Neural cell (in vitro differentiated cells): ENCODE data around the gene MCC. TPM values are rescaled to one million over a fixed set of nuclear protein-coding genes. Genes with fewer than 3 reads are reported as not detected.
A peak's percentile ranks its signal among the peaks of the same experiment; 100 is the strongest.

ENCODE experiments used
- H2AFZ ChIP-seq: fragments of 200-600, 300-800 bp; sonication (generic), shearing (Covaris generic); 2 replicates; pipeline ENCODE4 v1.6.0; 2014; ENCODE audit warnings: low read depth, mild to moderate bottlenecking, antibody characterized with exemption, low read length, moderate library complexity
- H3F3A ChIP-seq: fragments of 200-600 bp; shearing (Covaris generic); 2 replicates; pipeline ENCODE4 v1.6.1; 2016; ENCODE audit warnings: mild to moderate bottlenecking, moderate library complexity, mixed read lengths, antibody characterized with exemption, low read length; ENCODE audit not compliant: insufficient read depth, poor library complexity, severe bottlenecking
- H3K27ac ChIP-seq: fragments of 200-600, 300-800 bp; sonication (generic), shearing (Covaris generic); 2 replicates; pipeline ENCODE4 v1.5.1; 2014; ENCODE audit warnings: mild to moderate bottlenecking, low read length, moderate library complexity
- H3K27me3 ChIP-seq: fragments of 300-800, 200-600 bp; sonication (generic), shearing (Covaris generic); 2 replicates; pipeline ENCODE4 v1.6.0; 2014; ENCODE audit warnings: mild to moderate bottlenecking, low read depth, low read length, moderate library complexity; ENCODE audit not compliant: insufficient read depth
- H3K36me3 ChIP-seq: fragments of 300-800, 200-600 bp; sonication (generic), shearing (Covaris generic); 2 replicates; pipeline ENCODE4 v1.5.1; 2014; ENCODE audit warnings: mild to moderate bottlenecking, antibody characterized with exemption, low read length, moderate library complexity; ENCODE audit not compliant: insufficient read depth
- H3K4me2 ChIP-seq: fragments of 300-800, 200-600 bp; sonication (generic), shearing (Covaris generic); 2 replicates; pipeline ENCODE4 v1.6.0; 2014; ENCODE audit warnings: mild to moderate bottlenecking, low read length
- H3K4me3 ChIP-seq: fragments of 300-800, 200-600 bp; sonication (generic), shearing (Covaris generic); 2 replicates; pipeline ENCODE4 v1.5.1; 2014; ENCODE audit warnings: mild to moderate bottlenecking, low read length, moderate library complexity
- H3K79me2 ChIP-seq: fragments of 200-600 bp; shearing (Covaris generic); replicated peaks from 2 replicates; pipeline ENCODE4 v1.6.0; 2014; ENCODE audit warnings: mild to moderate bottlenecking, low read length, moderate library complexity; ENCODE audit not compliant: insufficient read depth
- H3K9ac ChIP-seq: fragments of 300-800, 200-600 bp; sonication (generic), shearing (Covaris generic); 2 replicates; pipeline ENCODE4 v1.6.1; 2016; ENCODE audit warnings: mild to moderate bottlenecking, low read length, mixed read lengths
- H3K9me2 ChIP-seq: fragments of 200-600 bp; shearing (Covaris generic); 2 replicates; pipeline ENCODE4 v1.6.1; 2016; ENCODE audit warnings: mild to moderate bottlenecking, low read length, mixed read lengths; ENCODE audit not compliant: insufficient read depth
- H3K9me3 ChIP-seq: fragments of 200-600, 300-800 bp; sonication (generic), shearing (Covaris generic); 2 replicates; pipeline ENCODE4 v1.6.1; 2016; ENCODE audit warnings: mild to moderate bottlenecking, mixed run types, low read length, moderate library complexity, mixed read lengths
- H4K20me1 ChIP-seq: fragments of 200-600 bp; shearing (Covaris generic); 2 replicates; pipeline ENCODE4 v1.6.1; 2016; ENCODE audit warnings: mild to moderate bottlenecking, mixed run types; ENCODE audit not compliant: insufficient read depth
- EP300 ChIP-seq: fragments of 450-650 bp; conservative IDR thresholded peaks from 2 replicates; pipeline ENCODE4 v1.6.1; 2014; ENCODE audit warnings: antibody characterized with exemption, mild to moderate bottlenecking, moderate library complexity; ENCODE audit not compliant: poor library complexity, severe bottlenecking
- EZH2 ChIP-seq: fragments of 200-600, 300-800 bp; shearing (Covaris generic), sonication (generic); IDR thresholded peaks from 2 replicates; pipeline ENCODE4 v1.6.1; 2014; ENCODE audit warnings: antibody characterized with exemption, low read length, borderline replicate concordance, mild to moderate bottlenecking; ENCODE audit not compliant: insufficient read depth, poor library complexity, severe bottlenecking
- MXI1 ChIP-seq: fragments of 450-650 bp; conservative IDR thresholded peaks from 2 replicates; pipeline ENCODE4 v1.6.1; 2014; ENCODE audit warnings: antibody characterized with exemption, mild to moderate bottlenecking; ENCODE audit not compliant: poor library complexity, severe bottlenecking
- POLR2AphosphoS5 ChIP-seq: IDR thresholded peaks from 2 replicates; pipeline ENCODE4 v1.6.1; 2012
- RAD21 ChIP-seq: fragments of 450-650 bp; conservative IDR thresholded peaks from 2 replicates; pipeline ENCODE4 v1.6.1; 2014; ENCODE audit warnings: antibody characterized with exemption, mild to moderate bottlenecking, moderate library complexity
- SMC3 ChIP-seq: fragments of 450-650 bp; conservative IDR thresholded peaks from 2 replicates; pipeline ENCODE4 v1.6.1; 2014; ENCODE audit warnings: antibody characterized with exemption, mild to moderate bottlenecking, moderate library complexity; ENCODE audit not compliant: poor library complexity
- TAF1 ChIP-seq: IDR thresholded peaks from 2 replicates; pipeline ENCODE4 v1.6.1; 2012; ENCODE audit warnings: low read depth
- polyA plus RNA-seq: library from polyadenylated mRNA; depleted of rRNA; stranded (reverse); fragments of >200 nt; gene quantifications from 2 replicates; pipeline ENCODE4 v1.2.3, GENCODE V29; 2014
- TF ChIP-seq, protein P1 (sequence below): IDR thresholded peaks from 2 replicates; pipeline ENCODE4 v1.6.1; 2012; ENCODE audit warnings: borderline replicate concordance
- TF ChIP-seq, protein P2 (sequence below): fragments of 450-650 bp; IDR thresholded peaks from 2 replicates; pipeline ENCODE4 v1.5.1; 2014; ENCODE audit warnings: antibody characterized with exemption, mild to moderate bottlenecking, moderate library complexity; ENCODE audit not compliant: poor library complexity, severe bottlenecking

The MCC gene
- polyA plus RNA-seq, 1 donor from 2014 or later: 2.2 TPM

DNA sequence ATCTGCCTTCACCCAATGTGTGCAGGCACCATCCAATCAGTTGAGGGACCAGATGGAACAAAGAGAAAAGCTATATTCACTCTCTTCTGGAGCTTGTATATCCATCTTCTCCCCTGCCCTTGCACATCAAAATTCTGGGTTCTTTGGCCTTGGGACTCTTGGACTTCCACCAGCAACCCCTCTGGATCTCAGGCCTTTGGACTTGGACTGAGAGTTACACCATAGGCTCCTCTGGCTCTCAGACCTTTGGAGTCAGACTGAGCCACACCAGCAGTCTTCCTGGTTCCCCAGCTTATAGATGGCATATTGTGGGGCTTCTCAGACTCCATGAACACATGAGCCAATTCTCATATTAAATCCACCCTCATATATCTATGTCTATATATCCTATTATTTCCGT lies 126.6 kb downstream of the MCC start:
- H3K27me3 ChIP-seq: no peaks in the 10 kb centered on the region
- no peaks in the 10 kb centered on the region for H4K20me1 ChIP-seq
- H3K79me2 ChIP-seq: no peaks in the 10 kb centered on the region
- H3K9ac ChIP-seq: no peak overlapping the region
- no peak overlapping the region for H3K4me2 ChIP-seq
- no peaks in the 10 kb centered on the region for H3K9me3 ChIP-seq
- no peak overlapping the region for H2AFZ ChIP-seq
- H3K36me3 ChIP-seq: no peaks in the 10 kb centered on the region
- H3K27ac ChIP-seq: no peak overlapping the region
- no peak overlapping the region for H3K4me3 ChIP-seq
- no peak for TF ChIP-seq TAF1
- TF ChIP-seq EZH2: no peak
- no peak for TF ChIP-seq RAD21
- TF ChIP-seq EP300: no peak
- TF ChIP-seq MXI1: no peak
- TF ChIP-seq, protein P1, sequence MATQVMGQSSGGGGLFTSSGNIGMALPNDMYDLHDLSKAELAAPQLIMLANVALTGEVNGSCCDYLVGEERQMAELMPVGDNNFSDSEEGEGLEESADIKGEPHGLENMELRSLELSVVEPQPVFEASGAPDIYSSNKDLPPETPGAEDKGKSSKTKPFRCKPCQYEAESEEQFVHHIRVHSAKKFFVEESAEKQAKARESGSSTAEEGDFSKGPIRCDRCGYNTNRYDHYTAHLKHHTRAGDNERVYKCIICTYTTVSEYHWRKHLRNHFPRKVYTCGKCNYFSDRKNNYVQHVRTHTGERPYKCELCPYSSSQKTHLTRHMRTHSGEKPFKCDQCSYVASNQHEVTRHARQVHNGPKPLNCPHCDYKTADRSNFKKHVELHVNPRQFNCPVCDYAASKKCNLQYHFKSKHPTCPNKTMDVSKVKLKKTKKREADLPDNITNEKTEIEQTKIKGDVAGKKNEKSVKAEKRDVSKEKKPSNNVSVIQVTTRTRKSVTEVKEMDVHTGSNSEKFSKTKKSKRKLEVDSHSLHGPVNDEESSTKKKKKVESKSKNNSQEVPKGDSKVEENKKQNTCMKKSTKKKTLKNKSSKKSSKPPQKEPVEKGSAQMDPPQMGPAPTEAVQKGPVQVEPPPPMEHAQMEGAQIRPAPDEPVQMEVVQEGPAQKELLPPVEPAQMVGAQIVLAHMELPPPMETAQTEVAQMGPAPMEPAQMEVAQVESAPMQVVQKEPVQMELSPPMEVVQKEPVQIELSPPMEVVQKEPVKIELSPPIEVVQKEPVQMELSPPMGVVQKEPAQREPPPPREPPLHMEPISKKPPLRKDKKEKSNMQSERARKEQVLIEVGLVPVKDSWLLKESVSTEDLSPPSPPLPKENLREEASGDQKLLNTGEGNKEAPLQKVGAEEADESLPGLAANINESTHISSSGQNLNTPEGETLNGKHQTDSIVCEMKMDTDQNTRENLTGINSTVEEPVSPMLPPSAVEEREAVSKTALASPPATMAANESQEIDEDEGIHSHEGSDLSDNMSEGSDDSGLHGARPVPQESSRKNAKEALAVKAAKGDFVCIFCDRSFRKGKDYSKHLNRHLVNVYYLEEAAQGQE: no peak
- no peak for TF ChIP-seq POLR2AphosphoS5
- TF ChIP-seq, protein P2, sequence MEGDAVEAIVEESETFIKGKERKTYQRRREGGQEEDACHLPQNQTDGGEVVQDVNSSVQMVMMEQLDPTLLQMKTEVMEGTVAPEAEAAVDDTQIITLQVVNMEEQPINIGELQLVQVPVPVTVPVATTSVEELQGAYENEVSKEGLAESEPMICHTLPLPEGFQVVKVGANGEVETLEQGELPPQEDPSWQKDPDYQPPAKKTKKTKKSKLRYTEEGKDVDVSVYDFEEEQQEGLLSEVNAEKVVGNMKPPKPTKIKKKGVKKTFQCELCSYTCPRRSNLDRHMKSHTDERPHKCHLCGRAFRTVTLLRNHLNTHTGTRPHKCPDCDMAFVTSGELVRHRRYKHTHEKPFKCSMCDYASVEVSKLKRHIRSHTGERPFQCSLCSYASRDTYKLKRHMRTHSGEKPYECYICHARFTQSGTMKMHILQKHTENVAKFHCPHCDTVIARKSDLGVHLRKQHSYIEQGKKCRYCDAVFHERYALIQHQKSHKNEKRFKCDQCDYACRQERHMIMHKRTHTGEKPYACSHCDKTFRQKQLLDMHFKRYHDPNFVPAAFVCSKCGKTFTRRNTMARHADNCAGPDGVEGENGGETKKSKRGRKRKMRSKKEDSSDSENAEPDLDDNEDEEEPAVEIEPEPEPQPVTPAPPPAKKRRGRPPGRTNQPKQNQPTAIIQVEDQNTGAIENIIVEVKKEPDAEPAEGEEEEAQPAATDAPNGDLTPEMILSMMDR: no peak
- TF ChIP-seq SMC3: no peak
- H3K9me2 ChIP-seq: no peaks in the 10 kb centered on the region
- no peaks in the 10 kb centered on the region for H3F3A ChIP-seq

DNA sequence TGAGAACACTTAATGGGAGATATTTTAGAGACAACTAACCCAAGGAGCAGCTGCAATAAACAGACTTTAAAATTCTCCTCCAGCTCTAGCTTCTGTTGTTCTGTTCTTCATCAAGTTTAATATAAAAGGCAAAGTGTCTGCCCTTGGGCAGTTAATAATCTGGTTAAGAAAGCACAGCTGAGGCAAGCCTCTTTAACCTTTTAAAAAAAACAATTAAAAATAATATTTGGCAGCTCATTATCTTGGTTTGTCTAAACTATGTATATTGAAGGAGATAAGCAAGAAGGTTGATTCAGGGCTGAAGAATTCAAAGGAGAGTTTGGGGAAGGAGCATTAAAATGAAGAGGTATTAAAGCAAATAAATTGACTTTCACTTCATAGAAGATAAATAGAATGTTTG lies 128.8 kb downstream of the MCC start:
- H4K20me1 ChIP-seq: no peaks in the 10 kb centered on the region
- no peak overlapping the region for H3K4me2 ChIP-seq
- no peaks in the 10 kb centered on the region for H3K79me2 ChIP-seq
- H3K27ac ChIP-seq: peak overlapping the region; percentile 18
- no peaks in the 10 kb centered on the region for H3K27me3 ChIP-seq
- no peaks in the 10 kb centered on the region for H3K9me3 ChIP-seq
- TF ChIP-seq RAD21 (no peak), EP300 (no peak), POLR2AphosphoS5 (no peak), MXI1 (no peak), EZH2 (no peak), SMC3 (no peak), TAF1 (no peak)
- TF ChIP-seq, protein P1: no peak
- TF ChIP-seq, protein P2: no peak
- H3F3A ChIP-seq: no peaks in the 10 kb centered on the region
- H3K36me3 ChIP-seq: no peaks in the 10 kb centered on the region
- no peak overlapping the region for H2AFZ ChIP-seq
- H3K9ac ChIP-seq: no peak overlapping the region
- no peak overlapping the region for H3K4me3 ChIP-seq
- no peaks in the 10 kb centered on the region for H3K9me2 ChIP-seq
